Measurements from ENCODE around the gene DDX42. TPM values are rescaled to one million over a fixed set of nuclear protein-coding genes. Genes with fewer than 3 reads are reported as not detected.

Gene DDX42
- 10 to 100 TPM; 63.1 to 93.2 (median 71.4) TPM for polyA plus RNA-seq

GRCh38 chr17:63774141-63774968 is at the start of gene DDX42:
DDX42 (plus strand) TSS chr17:63774170; CDS start chr17:63787050, 12,880 bp downstream.
- H3K27ac ChIP-seq (ENCODE audit: low read depth, low read length), result peak within 1 kb of the TSS; percentile 84
- 0% methylated on average over 46 to 67 of the region's 67 CpGs for WGBS, 3 donors

- no peak overlapping the region for H3K27ac ChIP-seq (ENCODE audit: low read depth, low read length)
- WGBS, 3 donors, result 92 to 96% (median 94%) methylated on average over 8 of the region's 8 CpGs
Measured at GRCh38 chr17:63735691-63736090, 38.3 kb upstream of the DDX42 start.

- 25 to 39% (median 35%) methylated on average over 12 of the region's 12 CpGs for WGBS, 3 donors
- peak overlapping the region; percentile 30 for H3K27ac ChIP-seq (ENCODE audit: low read depth, low read length)
Measured at GRCh38 chr17:63740464-63741142, 33.4 kb upstream of the DDX42 start.

GRCh38 chr17:63741143-63741407 is 32.9 kb upstream of the DDX42 start:
- WGBS, 3 donors, result 0 to 1% (median 1%) methylated on average over 14 of the region's 14 CpGs

GRCh38 chr17:63741408-63742173 is 32.4 kb upstream of the DDX42 start, which contains the start of gene STRADA:
STRADA (minus strand) TSS chr17:63741799; CDS start chr17:63728369, 13,430 bp downstream.
- 0 to 1% (median 0%) methylated on average over 58 to 61 of the region's 61 CpGs for WGBS, 3 donors
- peak within 1 kb of the TSS; percentile 86 for H3K27ac ChIP-seq (ENCODE audit: low read depth, low read length)

More at GRCh38 chr17:63741143-63741407, 32.9 kb upstream of the DDX42 start:
- H3K27ac ChIP-seq (ENCODE audit: low read depth, low read length), result peak overlapping the region; percentile 30

- WGBS, 3 donors, result 29 to 56% (median 49%) methylated on average over 8 of the region's 8 CpGs
- no peak overlapping the region for H3K27ac ChIP-seq (ENCODE audit: low read depth, low read length)
Measured at GRCh38 chr17:63751806-63752205, 22.2 kb upstream of the DDX42 start.

GRCh38 chr17:63752707-63753106 is 21.3 kb upstream of the DDX42 start:
- no peak overlapping the region for H3K27ac ChIP-seq (ENCODE audit: low read depth, low read length)
- WGBS, 3 donors, result 43 to 90% (median 88%) methylated on average over 1 of the region's 1 CpG

- no peak overlapping the region for H3K27ac ChIP-seq (ENCODE audit: low read depth, low read length)
- 77 to 86% (median 78%) methylated on average over 1 of the region's 1 CpG for WGBS, 3 donors
Measured at GRCh38 chr17:63753215-63753614, 20.8 kb upstream of the DDX42 start.

GRCh38 chr17:63754046-63754445 is 19.9 kb upstream of the DDX42 start:
- no peak overlapping the region for H3K27ac ChIP-seq (ENCODE audit: low read depth, low read length)
- 59 to 96% (median 75%) methylated on average over 3 of the region's 3 CpGs for WGBS, 3 donors

GRCh38 chr17:63758428-63758827 is 15.5 kb upstream of the DDX42 start:
- WGBS, 3 donors, result 62 to 91% (median 83%) methylated on average over 2 of the region's 2 CpGs
- no peak overlapping the region for H3K27ac ChIP-seq (ENCODE audit: low read depth, low read length)

GRCh38 chr17:63760771-63761539 is 13.0 kb upstream of the DDX42 start:
- H3K27ac ChIP-seq (ENCODE audit: low read depth, low read length), result no peak overlapping the region
- WGBS, 3 donors, result 77 to 89% (median 80%) methylated on average over 10 of the region's 10 CpGs

GRCh38 chr17:63762161-63763078 is 11.6 kb upstream of the DDX42 start:
- no peak overlapping the region for H3K27ac ChIP-seq (ENCODE audit: low read depth, low read length)
- 35 to 68% (median 61%) methylated on average over 5 of the region's 5 CpGs for WGBS, 3 donors

GRCh38 chr17:63764716-63765115 is 9.3 kb upstream of the DDX42 start:
- no peak overlapping the region for H3K27ac ChIP-seq (ENCODE audit: low read depth, low read length)
- WGBS, 3 donors, result 60 to 80% (median 74%) methylated on average over 4 of the region's 4 CpGs

GRCh38 chr17:63766754-63767153 is 7.2 kb upstream of the DDX42 start:
- no peak overlapping the region for H3K27ac ChIP-seq (ENCODE audit: low read depth, low read length)

- WGBS, 3 donors, result 86 to 95% (median 91%) methylated on average over 7 of the region's 7 CpGs
Measured at GRCh38 chr17:63768433-63768832, 5.5 kb upstream of the DDX42 start.

GRCh38 chr17:63772801-63773271 is 1.1 kb upstream of the DDX42 start:
- WGBS, 3 donors, result 1 to 6% (median 5%) methylated on average over 7 of the region's 7 CpGs
- peak overlapping the region; percentile 84 for H3K27ac ChIP-seq (ENCODE audit: low read depth, low read length)

More at GRCh38 chr17:63768433-63768832, 5.5 kb upstream of the DDX42 start:
- no peak overlapping the region for H3K27ac ChIP-seq (ENCODE audit: low read depth, low read length)

Data from adipose tissue (tissue), 3 donors.